CD4-positive, alpha-beta T cell treated with Interleukin-17A for 1 hour (primary cell): ENCODE data around the gene CASK.
"Not testable (repeated sequence)": the region's sequence is repeated elsewhere in the genome, so short reads cannot be mapped to it uniquely, and the experiment has no call there.

Source experiments
- DNase-seq: peaks from one replicate; pipeline ENCODE4 v3.0.0-alpha.2; 2020

The CASK gene

GRCh38 chrX:41688156-41688555 is 235.2 kb downstream of the CASK start:
- no peak for DNase-seq

GRCh38 chrX:41686788-41687187 is 236.6 kb downstream of the CASK start:
- no peak for DNase-seq

DNA sequence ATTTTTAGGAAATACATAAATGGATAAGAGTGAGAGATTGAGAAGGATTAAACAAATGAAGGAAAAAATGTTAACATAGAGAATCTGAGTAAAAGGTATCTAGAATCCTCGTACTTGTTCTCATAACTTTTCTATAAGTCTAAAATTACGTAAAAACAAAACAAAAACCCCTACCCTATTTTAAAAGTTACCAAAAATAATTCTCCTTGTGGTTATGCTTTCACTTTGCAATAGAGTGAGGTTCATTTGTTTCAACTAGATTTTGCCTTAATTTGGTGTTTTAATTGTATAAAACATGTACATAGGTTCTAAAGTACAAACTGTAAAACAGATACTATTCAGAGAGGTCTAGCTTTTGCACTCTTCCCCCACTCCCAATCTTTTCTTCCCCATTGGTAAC is 238.4 kb downstream of the CASK start:
- DNase-seq: no peak

DNA sequence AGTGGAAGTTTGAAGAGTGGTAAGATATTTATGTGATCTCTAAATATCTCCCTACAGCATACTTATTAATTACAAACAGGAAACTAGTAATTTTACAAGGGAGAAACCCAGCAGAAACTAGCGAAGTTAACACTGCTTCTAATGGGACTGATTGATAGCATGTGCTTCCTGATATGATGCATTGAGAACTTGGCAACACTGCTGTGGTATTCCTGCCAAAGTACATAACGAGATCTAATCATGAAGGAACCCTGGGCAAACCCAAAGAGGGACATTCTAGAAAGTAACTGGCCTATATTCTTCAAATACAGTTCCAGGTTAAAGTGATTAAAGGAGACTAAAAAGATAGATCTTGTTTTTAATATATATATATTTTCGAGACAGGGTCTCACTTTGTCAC is 239.2 kb downstream of the CASK start:
- DNase-seq: no peak

DNA sequence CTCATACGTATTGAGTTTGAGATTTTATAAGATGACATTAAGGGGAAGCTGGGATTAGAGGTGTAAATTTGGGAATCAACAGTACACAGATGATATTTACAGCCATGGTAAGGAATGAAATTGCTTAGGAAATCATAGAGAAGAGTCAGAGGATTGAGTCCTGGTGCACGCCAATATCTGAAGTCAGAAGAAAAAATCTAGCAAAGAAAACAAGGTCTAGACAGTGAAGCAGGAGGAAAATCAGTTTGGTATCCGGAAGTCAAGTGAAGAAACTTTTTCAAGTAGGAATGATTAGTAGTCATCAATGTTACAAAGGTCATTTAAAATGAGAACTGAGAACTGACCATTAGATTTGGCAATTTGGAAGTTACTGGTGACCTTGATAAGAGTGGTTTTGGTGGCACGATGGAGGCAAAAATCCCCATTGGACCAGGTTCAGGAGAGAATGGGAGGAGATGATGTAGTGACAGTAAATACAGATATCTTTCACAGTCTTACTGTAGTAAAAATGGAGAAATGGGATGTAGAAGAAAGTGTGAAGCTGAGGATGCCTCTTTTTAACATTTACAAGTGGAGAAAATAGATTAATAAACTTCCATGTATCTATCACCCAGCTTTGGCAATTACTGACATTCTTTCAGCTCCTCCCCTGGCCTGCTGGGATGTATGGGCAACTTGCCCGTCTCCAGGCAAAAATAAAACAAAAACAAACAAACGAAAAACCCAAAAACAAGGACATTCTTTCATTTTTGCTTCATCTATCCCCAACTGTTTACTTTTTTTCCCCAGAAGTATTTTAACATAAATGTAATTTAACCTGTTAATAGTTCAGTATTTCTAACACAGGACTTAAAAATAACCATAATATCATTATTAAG is 245.9 kb downstream of the CASK start:
- no peak for DNase-seq

DNA sequence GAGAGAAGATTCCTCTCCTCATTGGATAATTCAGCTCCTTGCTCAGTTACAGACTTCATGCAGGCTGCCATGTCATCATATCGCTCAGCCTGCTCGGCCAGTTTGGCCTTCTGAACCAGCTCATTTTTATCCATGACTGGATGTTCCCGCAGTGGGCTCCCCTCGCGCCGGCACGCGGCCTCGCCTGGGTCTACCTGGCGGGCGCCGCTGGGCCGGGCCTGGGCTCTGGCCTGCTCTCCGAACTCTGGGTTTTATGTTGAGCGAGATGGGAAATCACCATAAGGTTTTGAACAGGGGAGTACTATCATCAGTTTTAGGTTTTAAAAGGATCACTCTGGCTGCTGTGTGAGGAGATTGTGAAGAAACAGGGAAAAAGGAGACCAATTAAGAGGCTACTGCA is 247.0 kb downstream of the CASK start:
- DNase-seq: not testable (repeated sequence)

DNA sequence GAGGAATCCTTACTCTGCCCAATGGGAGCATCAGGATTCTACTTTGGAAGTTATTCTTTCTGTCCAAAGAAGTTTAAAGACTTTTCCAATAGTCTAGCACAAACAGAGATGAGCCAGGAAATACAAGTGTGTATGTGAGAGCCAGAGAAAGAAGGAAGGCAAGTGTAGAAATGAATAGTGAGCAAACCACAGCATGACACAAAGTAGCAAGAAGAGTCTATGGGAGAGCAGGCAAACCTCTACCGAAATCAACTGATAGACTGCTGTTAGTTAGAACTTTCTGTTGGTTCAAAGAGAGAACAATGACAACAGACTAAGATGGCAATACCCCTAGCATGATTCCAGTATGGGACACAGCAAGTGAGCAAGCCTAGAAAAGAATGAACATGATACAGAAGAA is 250.7 kb downstream of the CASK start:
- no peak for DNase-seq

DNA sequence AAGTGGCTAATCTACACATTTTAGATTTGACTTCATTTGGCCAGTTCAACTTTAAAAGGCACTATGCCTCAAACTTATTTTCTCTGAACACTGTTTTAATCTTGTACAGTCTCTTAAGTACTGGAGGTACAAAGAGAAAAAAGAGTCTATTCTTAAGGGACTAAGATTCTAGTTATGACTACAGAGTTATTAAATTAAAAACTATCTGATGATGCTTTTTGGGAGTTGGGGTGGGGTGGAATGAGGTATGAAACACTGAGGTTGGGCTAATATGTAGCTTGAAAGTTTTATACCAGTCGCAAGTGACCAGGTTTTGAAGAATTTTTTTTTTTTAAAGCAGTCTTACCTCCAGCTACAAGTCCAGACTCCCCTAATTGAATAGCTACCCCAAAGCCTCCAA is 252.3 kb downstream of the CASK start:
- no peak for DNase-seq

- no peak for DNase-seq
Observed at GRCh38 chrX:41670112-41670511, 253.2 kb downstream of the CASK start.

DNA sequence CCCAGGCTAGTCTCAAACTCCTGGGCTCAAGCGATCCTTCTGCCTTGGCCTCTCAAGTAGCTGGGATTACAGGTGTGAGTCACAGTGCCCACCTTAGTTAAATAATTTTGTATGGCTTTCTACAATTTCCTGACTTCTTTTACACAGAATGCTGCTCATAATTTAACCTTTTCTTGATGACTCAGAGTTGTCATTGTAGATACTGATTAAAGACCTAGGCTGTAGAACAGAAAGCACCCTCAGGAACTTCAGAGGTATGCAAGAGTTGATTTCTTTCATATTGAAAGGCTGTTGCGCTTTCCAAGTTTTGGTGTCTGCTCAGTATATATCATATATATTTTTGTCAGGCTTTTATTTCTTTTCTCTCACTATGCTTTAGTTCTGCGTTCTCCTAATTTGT is 255.7 kb downstream of the CASK start:
- no peak for DNase-seq

GRCh38 chrX:41666251-41666650 is 257.1 kb downstream of the CASK start:
- no peak for DNase-seq

- no peak for DNase-seq
Observed at GRCh38 chrX:41665686-41666085, 257.7 kb downstream of the CASK start.

DNA sequence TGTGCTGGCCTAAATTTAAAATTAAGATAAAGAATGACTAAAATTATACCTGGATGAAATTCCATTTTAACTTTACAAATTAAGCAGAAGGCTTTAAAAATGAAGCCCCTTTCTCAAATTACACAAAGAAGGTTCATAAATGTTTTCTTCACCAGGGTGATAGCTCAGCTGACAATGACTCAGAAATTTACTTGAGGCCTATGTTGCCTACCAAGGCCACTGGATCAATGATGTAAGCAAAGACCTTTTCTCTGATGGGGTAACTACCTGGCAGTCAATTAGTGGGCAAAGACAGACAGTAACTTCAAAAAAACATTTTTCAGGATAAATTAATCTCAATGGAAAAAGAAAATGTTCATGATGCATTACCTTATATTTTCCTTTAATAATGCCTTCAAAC is 258.4 kb downstream of the CASK start:
- DNase-seq: no peak

- DNase-seq: no peak
Observed at GRCh38 chrX:41664375-41664901, 258.9 kb downstream of the CASK start.

DNA sequence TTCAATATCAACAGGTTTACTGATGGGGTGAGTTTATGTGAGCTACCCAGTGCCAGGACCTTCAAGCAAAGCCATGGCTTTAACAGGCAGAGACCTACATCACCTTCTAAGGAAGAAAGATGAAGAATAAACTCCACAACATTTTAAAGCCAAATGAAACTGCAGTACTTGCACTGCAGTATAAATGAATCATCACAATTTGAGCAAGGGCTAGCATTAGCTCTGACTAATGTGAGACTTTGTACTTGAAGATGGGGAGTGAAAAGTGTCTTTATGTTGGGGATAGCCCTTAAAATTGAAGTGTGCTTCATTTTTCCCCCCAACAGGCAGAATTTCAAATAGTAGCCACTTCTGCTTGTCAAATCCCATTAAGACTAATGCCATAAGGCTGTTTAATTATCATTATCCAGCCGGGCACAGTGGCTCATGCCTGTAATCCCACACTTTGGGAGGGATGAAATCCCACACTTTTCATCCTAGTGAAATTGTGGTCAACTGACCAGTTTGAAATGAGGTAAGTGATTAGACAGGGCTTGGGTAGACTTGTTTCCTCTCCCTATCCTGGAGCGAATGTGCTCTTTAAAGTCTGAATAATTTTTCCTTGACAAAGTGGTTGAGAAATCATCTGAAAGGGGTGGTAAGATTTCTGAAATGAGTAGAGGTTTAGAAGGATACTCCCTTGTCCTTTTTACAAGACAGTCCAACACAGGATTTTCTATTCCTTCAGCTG is 261.8 kb downstream of the CASK start:
- DNase-seq: no peak

DNA sequence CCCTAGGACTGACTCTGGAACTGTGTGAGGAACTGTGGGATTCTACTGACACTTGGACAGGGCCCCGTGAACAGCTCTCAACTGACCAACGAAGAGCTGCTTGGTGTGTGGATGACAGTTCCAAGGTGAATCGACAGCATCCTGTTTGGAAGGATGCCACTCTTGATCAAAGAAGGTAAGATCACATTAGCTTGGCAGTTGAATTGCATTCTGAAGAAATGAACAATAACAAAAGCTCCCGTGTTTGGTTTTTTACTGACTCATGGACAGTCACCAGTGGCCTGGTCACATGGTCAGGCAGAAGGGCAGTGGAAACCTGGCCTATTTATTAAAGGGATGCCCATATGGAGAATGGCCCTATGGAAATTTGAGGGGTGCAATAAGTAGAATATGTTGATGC is 267.7 kb downstream of the CASK start:
- no peak for DNase-seq

- DNase-seq: no peak
Observed at GRCh38 chrX:41655101-41655500, 268.3 kb downstream of the CASK start.

GRCh38 chrX:41653125-41653524 is 270.2 kb downstream of the CASK start:
- DNase-seq: no peak

- DNase-seq: not testable (repeated sequence)
Observed at GRCh38 chrX:41646201-41646600, 277.2 kb downstream of the CASK start.

DNA sequence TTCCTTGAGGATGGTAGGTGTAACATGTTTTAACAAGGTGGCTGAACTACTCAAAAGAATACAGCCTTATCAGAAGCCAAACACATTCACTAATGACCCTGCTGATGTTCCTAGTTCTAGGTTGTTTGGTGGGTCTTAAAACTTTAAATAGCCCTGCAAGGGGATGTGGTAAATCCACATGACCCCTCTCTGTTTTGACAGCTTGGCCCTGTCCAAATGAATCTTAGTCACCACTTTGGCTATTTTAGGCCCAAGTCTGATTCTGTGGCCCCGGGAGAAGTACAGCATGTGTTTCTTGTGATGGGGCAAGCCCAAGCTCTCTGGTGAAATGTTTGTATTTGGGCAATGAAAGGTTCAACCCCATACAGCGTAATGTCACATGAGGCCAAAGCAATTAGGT is 289.1 kb downstream of the CASK start:
- DNase-seq: no peak

DNA sequence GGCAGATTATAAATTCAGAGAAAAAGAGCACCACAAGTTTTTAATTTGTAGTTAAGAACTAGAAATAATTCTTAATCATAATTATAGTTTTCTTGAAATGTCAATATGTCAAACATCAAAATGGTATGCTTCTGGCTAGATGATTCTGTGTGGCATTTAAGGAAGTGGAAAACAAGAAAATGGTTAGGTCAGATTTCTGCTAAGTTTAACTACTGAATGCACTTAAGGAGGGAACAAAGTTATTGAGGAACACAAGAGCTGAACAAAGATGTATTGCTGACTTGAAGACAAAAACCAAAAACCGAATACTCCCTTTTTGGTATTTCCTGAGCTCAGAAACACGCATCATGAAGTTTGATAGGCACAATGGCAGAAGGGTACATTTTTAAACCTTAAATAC is 293.3 kb downstream of the CASK start:
- no peak for DNase-seq

DNA sequence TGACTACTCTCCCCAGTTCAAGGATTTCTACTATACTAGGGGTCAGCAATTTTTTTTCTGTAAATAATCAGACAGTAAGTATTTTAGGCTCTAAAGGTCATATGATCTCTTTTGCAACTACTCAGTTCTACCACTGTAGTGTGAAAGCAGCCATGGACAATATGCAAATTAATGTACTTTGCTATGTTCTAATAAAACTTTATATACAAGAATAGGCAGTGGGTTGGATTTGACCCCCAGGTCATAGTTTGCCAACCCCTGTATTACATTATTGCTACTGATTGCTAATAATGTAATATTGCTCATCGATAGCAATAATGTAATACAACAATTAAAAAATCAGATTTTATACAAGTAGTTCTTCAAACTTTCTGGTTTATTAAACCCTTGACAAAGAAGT is 293.8 kb downstream of the CASK start:
- DNase-seq: no peak

GRCh38 chrX:41621222-41621723 is 302.1 kb downstream of the CASK start:
- DNase-seq: no peak

DNA sequence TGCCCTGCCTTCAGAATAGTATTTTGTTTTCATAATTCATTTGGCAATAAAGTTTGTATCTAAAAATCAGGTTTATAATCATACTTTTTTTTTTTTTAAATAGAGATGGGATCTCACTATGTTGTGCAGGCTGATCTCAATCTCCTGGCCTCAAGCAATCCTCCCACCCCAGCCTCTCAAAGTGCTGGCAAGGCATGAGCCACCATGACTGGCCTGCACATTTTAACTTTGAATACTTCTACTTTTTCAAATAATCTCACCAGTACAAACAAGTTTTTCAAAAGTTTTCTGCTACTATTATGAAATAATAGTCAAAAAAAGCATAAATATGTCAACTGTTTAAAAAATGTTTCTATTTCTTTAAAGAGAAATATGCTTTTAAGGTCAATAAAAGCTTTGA is 304.1 kb downstream of the CASK start:
- no peak for DNase-seq
